ENCODE results near the gene LAPTM5. TPM values are rescaled to one million over a fixed set of nuclear protein-coding genes. Genes with fewer than 3 reads are reported as not detected.

The LAPTM5 gene
- total and polyA plus RNA-seq, 2 of the 13 experiments (the other 11 are each of a cell fraction or from before 2014, with no cell fraction given) = 0.41 to 0.86 TPM

DNA sequence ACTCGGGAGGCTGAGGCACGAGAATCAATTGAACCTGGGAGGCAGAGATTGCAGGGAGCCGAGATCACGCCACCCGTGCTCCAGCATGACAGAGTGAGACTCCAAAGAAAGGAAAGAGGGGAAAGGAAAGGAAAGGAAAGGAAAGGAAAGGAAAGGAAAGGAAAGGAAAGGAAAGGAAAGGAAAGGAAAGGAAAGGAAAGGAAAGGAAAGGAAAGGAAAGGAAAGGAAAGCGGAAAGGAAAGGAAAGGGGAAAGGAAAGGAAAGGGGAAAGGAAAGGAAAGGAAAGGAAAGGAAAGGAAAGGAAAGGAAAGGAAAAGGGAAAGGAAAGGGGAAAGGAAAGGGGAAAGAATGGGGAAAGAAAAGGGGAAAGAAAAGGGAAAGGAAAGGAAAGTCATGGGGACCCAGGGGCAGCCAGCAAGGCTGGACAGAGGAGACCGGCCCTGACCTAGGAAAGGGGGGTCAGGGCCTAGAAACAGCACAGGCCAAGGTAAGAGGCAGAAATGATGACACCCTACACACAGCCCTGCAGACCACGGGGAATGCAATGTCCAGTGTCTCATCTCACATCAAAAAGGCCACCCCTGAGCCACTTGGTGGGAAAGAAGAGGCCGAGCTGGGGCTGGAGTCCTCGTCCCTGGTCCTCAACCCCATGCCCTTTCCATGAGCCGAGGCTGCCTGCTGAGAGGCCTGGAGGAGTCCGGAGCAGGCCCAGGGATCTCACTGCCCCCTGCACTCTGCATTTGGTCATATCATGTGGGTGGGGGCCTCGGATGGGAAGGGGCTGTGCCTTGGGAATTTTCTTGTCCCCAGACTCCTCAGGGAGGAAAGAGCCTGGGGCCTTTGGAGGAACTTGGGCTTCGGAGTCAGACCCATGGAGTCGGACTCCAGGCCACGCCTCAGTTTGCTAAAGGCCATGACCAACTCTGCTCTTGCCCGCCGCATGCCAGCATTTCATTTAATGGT lies 18.8 kb upstream of the LAPTM5 start:
- H3K27ac ChIP-seq (ENCODE audit: extremely low read length, insufficient read depth, low read length) = no peak overlapping the region
- ChIA-PET CTCF (ENCODE audit: low intra/inter-chr PET ratio, low total read pairs) (interaction anchor here (5.4 kb wide), 1 partner anchor 56 kb away, joined by 73 read pairs; no protein-coding TSS in a partner anchor), POLR2A (no interaction called here)
- peaks cover 0 to 3% of the 10 kb centered on the region in 2 experiments; a peak in 1 of 5 replicates for H3K27me3 ChIP-seq (ENCODE audit: control insufficient read depth in 1 of 2, insufficient read depth in 2 of 2, low read length in 2 of 2)
- WGBS (ENCODE audit: low lambda C conversion rate) = 58% methylated on average over 13 of the region's 18 CpGs
- H4K20me1 ChIP-seq (ENCODE audit: insufficient read depth, low read length) = no peaks in the 10 kb centered on the region
- no peak overlapping the region for H3K4me2 ChIP-seq (ENCODE audit: low read depth, low read length)
- ATAC-seq (no peak), DNase-seq (ENCODE audit: low spot score) (no peak), FAIRE-seq (no peak)
- H3K79me2 ChIP-seq (ENCODE audit: insufficient read depth, low read length) = no peaks in the 10 kb centered on the region
- intact Hi-C loops (cut with micrococcal nuclease; ENCODE audit: unreplicated experiment) = no loop called here
- no peak overlapping the region for H3K9ac ChIP-seq (ENCODE audit: insufficient read depth, low read depth, low read length)
- H3K9me3 ChIP-seq (ENCODE audit: low read length) = no peaks in the 10 kb centered on the region
- no peak overlapping the region for H2AFZ ChIP-seq (ENCODE audit: low read length)
- BruUV-seq (replicated peaks) = no TSS peak
- TF ChIP-seq, protein P1, sequence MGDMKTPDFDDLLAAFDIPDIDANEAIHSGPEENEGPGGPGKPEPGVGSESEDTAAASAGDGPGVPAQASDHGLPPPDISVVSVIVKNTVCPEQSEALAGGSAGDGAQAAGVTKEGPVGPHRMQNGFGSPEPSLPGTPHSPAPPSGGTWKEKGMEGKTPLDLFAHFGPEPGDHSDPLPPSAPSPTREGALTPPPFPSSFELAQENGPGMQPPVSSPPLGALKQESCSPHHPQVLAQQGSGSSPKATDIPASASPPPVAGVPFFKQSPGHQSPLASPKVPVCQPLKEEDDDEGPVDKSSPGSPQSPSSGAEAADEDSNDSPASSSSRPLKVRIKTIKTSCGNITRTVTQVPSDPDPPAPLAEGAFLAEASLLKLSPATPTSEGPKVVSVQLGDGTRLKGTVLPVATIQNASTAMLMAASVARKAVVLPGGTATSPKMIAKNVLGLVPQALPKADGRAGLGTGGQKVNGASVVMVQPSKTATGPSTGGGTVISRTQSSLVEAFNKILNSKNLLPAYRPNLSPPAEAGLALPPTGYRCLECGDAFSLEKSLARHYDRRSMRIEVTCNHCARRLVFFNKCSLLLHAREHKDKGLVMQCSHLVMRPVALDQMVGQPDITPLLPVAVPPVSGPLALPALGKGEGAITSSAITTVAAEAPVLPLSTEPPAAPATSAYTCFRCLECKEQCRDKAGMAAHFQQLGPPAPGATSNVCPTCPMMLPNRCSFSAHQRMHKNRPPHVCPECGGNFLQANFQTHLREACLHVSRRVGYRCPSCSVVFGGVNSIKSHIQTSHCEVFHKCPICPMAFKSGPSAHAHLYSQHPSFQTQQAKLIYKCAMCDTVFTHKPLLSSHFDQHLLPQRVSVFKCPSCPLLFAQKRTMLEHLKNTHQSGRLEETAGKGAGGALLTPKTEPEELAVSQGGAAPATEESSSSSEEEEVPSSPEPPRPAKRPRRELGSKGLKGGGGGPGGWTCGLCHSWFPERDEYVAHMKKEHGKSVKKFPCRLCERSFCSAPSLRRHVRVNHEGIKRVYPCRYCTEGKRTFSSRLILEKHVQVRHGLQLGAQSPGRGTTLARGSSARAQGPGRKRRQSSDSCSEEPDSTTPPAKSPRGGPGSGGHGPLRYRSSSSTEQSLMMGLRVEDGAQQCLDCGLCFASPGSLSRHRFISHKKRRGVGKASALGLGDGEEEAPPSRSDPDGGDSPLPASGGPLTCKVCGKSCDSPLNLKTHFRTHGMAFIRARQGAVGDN (CRISPR knock-in tag; IDR thresholded peaks at IDR 0.05) = no peak
- TF ChIP-seq RFX3 (CRISPR knock-in tag; IDR thresholded peaks at IDR 0.05) (no peak), ZNF546 (CRISPR knock-in tag; conservative IDR thresholded peaks at IDR 0.05) (no peak), FOXO1 (CRISPR knock-in tag; IDR thresholded peaks at IDR 0.05) (no peak), MYNN (CRISPR knock-in tag; IDR thresholded peaks at IDR 0.05; ENCODE audit: low read depth) (no peak), PHF5A (CRISPR knock-in tag; IDR thresholded peaks at IDR 0.05; ENCODE audit: low read depth, unreplicated experiment) (no peak), ZNF350 (CRISPR knock-in tag; IDR thresholded peaks at IDR 0.05; ENCODE audit: borderline replicate concordance, low read depth) (no peak), SP2 (CRISPR knock-in tag; IDR thresholded peaks at IDR 0.05) (no peak), POLR2G (IDR thresholded peaks at IDR 0.05; ENCODE audit: low read depth, low read length) (no peak), TAF1 (CRISPR knock-in tag; IDR thresholded peaks at IDR 0.05) (no peak), DNMT1 (CRISPR knock-in tag; IDR thresholded peaks at IDR 0.05) (no peak), ZNF530 (CRISPR knock-in tag; IDR thresholded peaks at IDR 0.05; ENCODE audit: low read depth) (no peak), TOPORS (CRISPR knock-in tag; IDR thresholded peaks at IDR 0.05) (no peak), RBFOX2 (IDR thresholded peaks at IDR 0.05; ENCODE audit: low read depth, low read length) (no peak)
- TF ChIP-seq, protein P2, sequence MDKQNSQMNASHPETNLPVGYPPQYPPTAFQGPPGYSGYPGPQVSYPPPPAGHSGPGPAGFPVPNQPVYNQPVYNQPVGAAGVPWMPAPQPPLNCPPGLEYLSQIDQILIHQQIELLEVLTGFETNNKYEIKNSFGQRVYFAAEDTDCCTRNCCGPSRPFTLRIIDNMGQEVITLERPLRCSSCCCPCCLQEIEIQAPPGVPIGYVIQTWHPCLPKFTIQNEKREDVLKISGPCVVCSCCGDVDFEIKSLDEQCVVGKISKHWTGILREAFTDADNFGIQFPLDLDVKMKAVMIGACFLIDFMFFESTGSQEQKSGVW (CRISPR knock-in tag; IDR thresholded peaks at IDR 0.05; ENCODE audit: borderline replicate concordance) = no peak
- TF ChIP-seq, protein P3, sequence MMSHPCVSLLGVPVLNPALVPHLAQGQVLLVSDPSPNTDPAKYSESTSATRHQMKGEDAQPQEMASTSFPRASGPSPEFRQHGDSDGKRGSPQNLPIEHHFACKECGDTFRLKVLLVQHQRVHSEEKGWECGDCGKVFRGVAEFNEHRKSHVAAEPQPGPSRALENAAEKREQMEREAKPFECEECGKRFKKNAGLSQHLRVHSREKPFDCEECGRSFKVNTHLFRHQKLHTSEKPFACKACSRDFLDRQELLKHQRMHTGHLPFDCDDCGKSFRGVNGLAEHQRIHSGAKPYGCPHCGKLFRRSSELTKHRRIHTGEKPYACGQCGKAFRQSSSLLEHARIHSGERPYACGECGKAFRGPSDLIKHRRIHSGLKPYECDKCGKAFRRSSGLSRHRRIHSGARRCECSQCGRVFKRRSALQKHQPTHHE (CRISPR knock-in tag; IDR thresholded peaks at IDR 0.05; ENCODE audit: borderline replicate concordance) = no peak
- TF ChIP-seq, protein P4, sequence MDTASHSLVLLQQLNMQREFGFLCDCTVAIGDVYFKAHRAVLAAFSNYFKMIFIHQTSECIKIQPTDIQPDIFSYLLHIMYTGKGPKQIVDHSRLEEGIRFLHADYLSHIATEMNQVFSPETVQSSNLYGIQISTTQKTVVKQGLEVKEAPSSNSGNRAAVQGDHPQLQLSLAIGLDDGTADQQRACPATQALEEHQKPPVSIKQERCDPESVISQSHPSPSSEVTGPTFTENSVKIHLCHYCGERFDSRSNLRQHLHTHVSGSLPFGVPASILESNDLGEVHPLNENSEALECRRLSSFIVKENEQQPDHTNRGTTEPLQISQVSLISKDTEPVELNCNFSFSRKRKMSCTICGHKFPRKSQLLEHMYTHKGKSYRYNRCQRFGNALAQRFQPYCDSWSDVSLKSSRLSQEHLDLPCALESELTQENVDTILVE (CRISPR knock-in tag; IDR thresholded peaks at IDR 0.05) = no peak
- in situ Hi-C loops (cut with HindIII; ENCODE audit: extremely low pct_ligation_motif_present, low pct_unique_long_range_greater_than_20kb) = loop anchor here (5.0 kb wide), 1 partner anchor 59 kb away; no protein-coding TSS in a partner anchor
- no peaks in the 10 kb centered on the region for H3K4me1 ChIP-seq (ENCODE audit: insufficient read depth, low read length)
- H3K36me3 ChIP-seq (replicated peaks in 1 of 2; ENCODE audit: control insufficient read depth in 1 of 2, insufficient read depth in 2 of 2, low read length in 2 of 2) = no peaks in the 10 kb centered on the region
- no peak overlapping the region for H3K4me3 ChIP-seq (replicated peaks in 1 of 3; ENCODE audit: insufficient read depth in 1 of 3, low read depth in 2 of 3, low read length in 3 of 3)

Data from HepG2 (cell line).